Right cardiac atrium (tissue), 5 donors: ENCODE data around the gene SAE1. TPM values are rescaled to one million over a fixed set of nuclear protein-coding genes. Genes with fewer than 3 reads are reported as not detected.
"Not testable (repeated sequence)": the region's sequence is repeated elsewhere in the genome, so short reads cannot be mapped to it uniquely, and the experiment has no call there.

Source experiments
- ATAC-seq, 2 donors: fragments of 200-7000 bp; cut with Tn5 transposase; one replicate each; pipeline versions ENCODE4 v1.8.0 to v1.9.1; 2020; ENCODE audit warnings: moderate library complexity in 2 of 2, mild to moderate bottlenecking in 1 of 2
- DNase-seq, 3 donors: peaks; one replicate each; pipeline ENCODE4 v3.0.0-alpha.2; 2020
- H3K27ac ChIP-seq: one replicate; pipeline ENCODE4 v1.5.1; 2013; ENCODE audit warnings: mild to moderate bottlenecking, low read length, control low read depth, moderate library complexity
- H3K27me3 ChIP-seq: one replicate; pipeline ENCODE4 v1.6.1; 2013; ENCODE audit not compliant: control insufficient read depth, insufficient read depth
- H3K4me1 ChIP-seq: one replicate; pipeline ENCODE4 v1.6.1; 2013; ENCODE audit warnings: low read length; ENCODE audit not compliant: control insufficient read depth, insufficient read depth
- H3K4me3 ChIP-seq: one replicate; pipeline ENCODE4 v1.5.1; 2013; ENCODE audit warnings: low read length, control low read depth
- H3K9me3 ChIP-seq: one replicate; pipeline ENCODE4 v1.6.1; 2013; ENCODE audit warnings: low read length; ENCODE audit not compliant: control insufficient read depth
- WGBS: extraction: QIAGEN DNeasy Blood & Tissue Kit; methylation state at CpG from one replicate; pipeline ENCODE4 v1.1.7; 2013; 5-methylcytosine and 5-hydroxymethylcytosine counted together
- intact Hi-C, 4 donors: fragments of 100-400 bp; cut with DNase I; formaldehyde crosslinking; loops; one replicate each; pipeline versions ENCODE4 v1.11.0 to v1.14.0; 2022 to 2023
- polyA plus RNA-seq: library from polyadenylated mRNA; stranded (reverse); fragments of 200-250 nt; gene quantifications from one replicate; pipeline ENCODE4 v1.2.3, GENCODE V29; 2013
- total RNA-seq, 4 donors: library from RNA; stranded (reverse); fragmentation: NEBNext Ultra II Directional; extraction: Animal tissue kit (Norgen Biotek cat#: 25700); gene quantifications; one replicate each; pipeline ENCODE4 v1.2.1, GENCODE V29; 2021
- donor health status: healthy with polysubstance abuse.
- donor health status: DM: no; HTN: yes; CAD: no.
- donor health status: DM: no; HTN: no; CAD: no.
- donor health status: DM: no; HTN: yes; CAD: no; lungs with severe emphysema.
- donor health status: DM: yes; HTN: yes; CAD: no.

The SAE1 gene
- total and polyA plus RNA-seq, 5 donors: 34.0 to 57.0 (median 53.3) TPM

- ATAC-seq (no peak), DNase-seq (no peak)
- intact Hi-C loops: no loop called here
- no peak overlapping the region for H3K27ac ChIP-seq
- H3K4me3 ChIP-seq: no peak overlapping the region
- peaks cover 4% of the 10 kb centered on the region for H3K4me1 ChIP-seq
- H3K27me3 ChIP-seq: no peaks in the 10 kb centered on the region
- 91% methylated on average over 7 of the region's 7 CpGs for WGBS
- no peaks in the 10 kb centered on the region for H3K9me3 ChIP-seq
Measured at GRCh38 chr19:47132194-47132852, 1.7 kb downstream of the SAE1 start.

- ATAC-seq (no peak), DNase-seq (no peak)
- Histone ChIP-seq H3K4me3 (no peak overlapping the region), H3K27ac (no peak overlapping the region), H3K4me1 (peaks cover 4% of the 10 kb centered on the region), H3K9me3 (no peaks in the 10 kb centered on the region), H3K27me3 (no peaks in the 10 kb centered on the region)
- intact Hi-C loops: no loop called here
- WGBS: 70% methylated on average over 11 of the region's 11 CpGs
Measured at GRCh38 chr19:47133021-47133471, 2.4 kb downstream of the SAE1 start.

GRCh38 chr19:47134545-47134944, 3.9 kb downstream of the SAE1 start:
- ATAC-seq (no peak), DNase-seq (no peak)
- no peak overlapping the region for H3K27ac ChIP-seq
- H3K27me3 ChIP-seq: no peaks in the 10 kb centered on the region
- H3K9me3 ChIP-seq: no peaks in the 10 kb centered on the region
- intact Hi-C loops: no loop called here
- no peak overlapping the region for H3K4me3 ChIP-seq
- 46% methylated on average over 2 of the region's 2 CpGs for WGBS
- H3K4me1 ChIP-seq: peaks cover 4% of the 10 kb centered on the region

- ATAC-seq (no peak), DNase-seq (no peak)
- no peak overlapping the region for H3K27ac ChIP-seq
- WGBS: 77% methylated on average over 3 of the region's 3 CpGs
- peaks cover 4% of the 10 kb centered on the region for H3K4me1 ChIP-seq
- no peak overlapping the region for H3K4me3 ChIP-seq
- intact Hi-C loops: no loop called here
- H3K9me3 ChIP-seq: no peaks in the 10 kb centered on the region
- H3K27me3 ChIP-seq: no peaks in the 10 kb centered on the region
Measured at GRCh38 chr19:47135156-47135555, 4.5 kb downstream of the SAE1 start.

GRCh38 chr19:47141252-47141651, 10.6 kb downstream of the SAE1 start:
- H3K27ac ChIP-seq, H3K9me3 ChIP-seq, DNase-seq, intact Hi-C loops, H3K4me3 ChIP-seq, H3K4me1 ChIP-seq, ATAC-seq, H3K27me3 ChIP-seq: not testable (repeated sequence)
- 64% methylated on average over 7 of the region's 7 CpGs for WGBS

- Histone ChIP-seq H3K4me1 (no peaks in the 10 kb centered on the region), H3K4me3 (no peak overlapping the region), H3K9me3 (no peaks in the 10 kb centered on the region), H3K27ac (no peak overlapping the region), H3K27me3 (no peaks in the 10 kb centered on the region)
- intact Hi-C loops: no loop called here
- ATAC-seq: no peak
- no peak for DNase-seq
Measured at GRCh38 chr19:47141695-47142094, 11.1 kb downstream of the SAE1 start.

- Histone ChIP-seq H3K27ac (no peak overlapping the region), H3K27me3 (no peaks in the 10 kb centered on the region), H3K9me3 (no peaks in the 10 kb centered on the region), H3K4me1 (no peaks in the 10 kb centered on the region), H3K4me3 (no peak overlapping the region)
- intact Hi-C loops: no loop called here
- 90% methylated on average over 5 of the region's 5 CpGs for WGBS
- DNase-seq: no peak
- ATAC-seq: no peak
Measured at GRCh38 chr19:47142779-47143178, 12.1 kb downstream of the SAE1 start.

- Histone ChIP-seq H3K27me3 (no peaks in the 10 kb centered on the region), H3K9me3 (no peaks in the 10 kb centered on the region), H3K4me1 (no peaks in the 10 kb centered on the region), H3K4me3 (no peak overlapping the region), H3K27ac (no peak overlapping the region)
- intact Hi-C loops: no loop called here
- 89% methylated on average over 11 of the region's 11 CpGs for WGBS
- DNase-seq (no peak), ATAC-seq (no peak)
Measured at GRCh38 chr19:47143322-47144073, 12.9 kb downstream of the SAE1 start.

- Histone ChIP-seq H3K27ac (no peak overlapping the region), H3K27me3 (no peaks in the 10 kb centered on the region), H3K4me1 (no peaks in the 10 kb centered on the region), H3K9me3 (no peaks in the 10 kb centered on the region), H3K4me3 (no peak overlapping the region)
- 89% methylated on average over 13 of the region's 13 CpGs for WGBS
- DNase-seq (no peak), ATAC-seq (no peak)
- intact Hi-C loops: loop anchor here in 2 of 4 donors (5.0 kb wide), 1 partner anchor 98 kb away; no protein-coding TSS in a partner anchor
Measured at GRCh38 chr19:47144630-47145029, 14.0 kb downstream of the SAE1 start.

- H3K4me1 ChIP-seq: no peaks in the 10 kb centered on the region
- ATAC-seq: no peak
- no peaks in the 10 kb centered on the region for H3K9me3 ChIP-seq
- no peak overlapping the region for H3K4me3 ChIP-seq
- no peak for DNase-seq
- H3K27me3 ChIP-seq: no peaks in the 10 kb centered on the region
- H3K27ac ChIP-seq: no peak overlapping the region
- intact Hi-C loops: loop anchor here in 2 of 4 donors (5.0 kb wide), 1 partner anchor 96 kb away; no protein-coding TSS in a partner anchor
- WGBS: 85% methylated on average over 5 of the region's 5 CpGs
Measured at GRCh38 chr19:47145639-47146486, 15.2 kb downstream of the SAE1 start.

- H3K27me3 ChIP-seq: no peaks in the 10 kb centered on the region
- ATAC-seq (no peak), DNase-seq (no peak)
- H3K9me3 ChIP-seq: no peaks in the 10 kb centered on the region
- intact Hi-C loops: loop anchor here in 2 of 4 donors (5.0 kb wide), 1 partner anchor 95 kb away; no protein-coding TSS in a partner anchor
- H3K4me3 ChIP-seq: no peak overlapping the region
- H3K27ac ChIP-seq: no peak overlapping the region
- no peaks in the 10 kb centered on the region for H3K4me1 ChIP-seq
- WGBS: 88% methylated on average over 2 of the region's 2 CpGs
Measured at GRCh38 chr19:47146920-47147319, 16.3 kb downstream of the SAE1 start.
